MM.1S (cell line): ENCODE results near the gene PRKCG.
"Not testable (repeated sequence)": the region's sequence is repeated elsewhere in the genome, so short reads cannot be mapped to it uniquely, and the experiment has no call there.

Experiments used
- DNase-seq: peaks from one replicate; pipeline ENCODE4 v3.0.0-alpha.2; 2015
- H2AFZ ChIP-seq: fragments of 300-600 bp; sonication (generic); 2 replicates; pipeline ENCODE4 v1.6.0; 2016; ENCODE audit warnings: antibody characterized with exemption, low read length
- H3F3A ChIP-seq: fragments of 300-600 bp; sonication (generic); 2 replicates; pipeline ENCODE4 v1.6.1; 2016; ENCODE audit warnings: mild to moderate bottlenecking, antibody characterized with exemption, low read length, moderate library complexity, mixed read lengths; ENCODE audit not compliant: insufficient read depth
- H3K27ac ChIP-seq: fragments of 300-600 bp; sonication (generic); 2 replicates; pipeline ENCODE4 v1.5.1; 2016; ENCODE audit warnings: mild to moderate bottlenecking, low read length
- H3K27me3 ChIP-seq: fragments of 300-600 bp; sonication (generic); replicated peaks from 2 replicates; pipeline ENCODE4 v1.6.0; 2016; ENCODE audit warnings: low read length; ENCODE audit not compliant: insufficient read depth
- H3K36me3 ChIP-seq: fragments of 300-600 bp; sonication (generic); replicated peaks from 2 replicates; pipeline ENCODE4 v1.6.1; 2016; ENCODE audit warnings: mild to moderate bottlenecking, low read length, mixed read lengths; ENCODE audit not compliant: insufficient read depth
- H3K4me1 ChIP-seq: fragments of 300-600 bp; sonication (generic); 2 replicates; pipeline ENCODE4 v1.6.1; 2016; ENCODE audit warnings: low read length, mixed read lengths
- H3K4me2 ChIP-seq: fragments of 300-600 bp; sonication (generic); 2 replicates; pipeline ENCODE4 v1.6.0; 2016; ENCODE audit warnings: low read depth, low read length
- H3K4me3 ChIP-seq: fragments of 300-600 bp; sonication (generic); 2 replicates; pipeline ENCODE4 v1.5.1; 2016; ENCODE audit warnings: low read length, mixed read lengths
- H3K79me2 ChIP-seq: fragments of 300-600 bp; sonication (generic); 2 replicates; pipeline ENCODE4 v1.6.1; 2016; ENCODE audit warnings: mixed run types, low read length, mixed read lengths
- H3K9ac ChIP-seq: fragments of 300-600 bp; sonication (generic); 2 replicates; pipeline ENCODE4 v1.6.1; 2016; ENCODE audit warnings: low read length, mixed read lengths
- H3K9me2 ChIP-seq: fragments of 300-600 bp; sonication (generic); replicated peaks from 2 replicates; pipeline ENCODE4 v1.6.1; 2016; ENCODE audit warnings: mild to moderate bottlenecking, low read length, mixed read lengths; ENCODE audit not compliant: insufficient read depth
- H3K9me3 ChIP-seq: fragments of 300-600 bp; sonication (generic); replicated peaks from 2 replicates; pipeline ENCODE4 v1.6.1; 2016; ENCODE audit warnings: mild to moderate bottlenecking, low read length, mixed read lengths; ENCODE audit not compliant: insufficient read depth
- H4K20me1 ChIP-seq: fragments of 300-600 bp; sonication (generic); 2 replicates; pipeline ENCODE4 v1.6.1; 2016; ENCODE audit warnings: mild to moderate bottlenecking, low read length, moderate library complexity, mixed read lengths; ENCODE audit not compliant: insufficient read depth
- EZH2 ChIP-seq: fragments of 300-600 bp; sonication (generic); optimal IDR thresholded peaks from 2 replicates; pipeline ENCODE3; 2017; ENCODE audit warnings: low read depth, mild to moderate bottlenecking, antibody characterized with exemption, low read length, mixed read lengths
- EZH2phosphoT487 ChIP-seq: fragments of 300-600 bp; sonication (generic); IDR thresholded peaks from 2 replicates; pipeline ENCODE4 v1.6.1; 2018; ENCODE audit warnings: antibody characterized with exemption, low read length
- TF ChIP-seq, protein P1 (sequence below): fragments of 300-600 bp; sonication (generic); IDR thresholded peaks from 2 replicates; pipeline ENCODE4 v1.5.1; 2016; ENCODE audit warnings: antibody characterized with exemption, low read length, mixed read lengths

Gene PRKCG

DNA sequence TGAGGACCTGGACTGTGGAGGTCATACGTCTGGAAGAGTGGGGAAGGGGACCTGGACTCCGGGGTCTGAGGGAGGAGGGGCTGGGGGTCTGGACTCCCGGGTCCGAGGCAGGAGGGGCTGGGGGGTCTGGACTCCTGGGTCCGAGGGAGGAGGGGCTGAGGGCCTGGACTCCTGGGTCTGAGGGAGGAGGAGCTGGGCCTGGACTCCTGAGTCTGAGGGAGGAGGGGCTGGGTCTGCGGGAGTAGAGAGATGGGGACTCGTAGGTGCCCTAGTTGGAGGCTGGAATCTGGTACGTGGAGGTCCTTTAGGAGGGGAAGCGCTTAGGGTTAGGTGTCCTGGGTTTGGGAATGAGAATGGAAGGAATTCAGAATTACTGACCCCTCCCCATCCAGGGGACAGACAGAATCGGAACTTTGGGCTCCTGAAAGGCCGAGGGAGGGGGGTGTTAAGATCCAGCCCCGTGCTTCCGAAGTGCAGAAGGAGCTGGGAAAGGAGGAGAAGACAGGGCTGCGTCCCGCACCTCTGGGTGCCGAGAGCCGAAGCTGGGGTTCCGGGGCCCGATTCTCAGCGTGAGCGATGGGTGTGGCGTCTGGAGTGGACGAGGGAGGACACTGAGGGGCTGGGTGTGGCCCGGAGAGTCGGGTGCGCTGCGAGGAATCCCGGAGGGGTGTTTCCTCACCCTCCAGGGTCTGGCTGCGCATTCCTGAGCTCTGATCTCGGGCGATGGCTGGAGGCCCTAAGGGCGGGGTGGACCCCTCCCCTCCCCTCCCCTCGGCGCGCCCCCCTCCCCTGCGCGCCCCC is 13.7 kb upstream of the PRKCG start:
- Histone ChIP-seq H3K36me3 (no peaks in the 10 kb centered on the region), H3K4me2 (no peak overlapping the region), H3K79me2 (no peaks in the 10 kb centered on the region), H3F3A (no peaks in the 10 kb centered on the region), H4K20me1 (no peaks in the 10 kb centered on the region), H3K9ac (no peak overlapping the region), H3K27me3 (0 out of 2 replicates have a peak, but pooled peaks cover 5% of the 10 kb centered on the region), H3K9me3 (no peaks in the 10 kb centered on the region), H3K9me2 (no peaks in the 10 kb centered on the region), H3K4me1 (no peaks in the 10 kb centered on the region), H3K27ac (no peak overlapping the region), H3K4me3 (no peak overlapping the region), H2AFZ (no peak overlapping the region)
- no peak for DNase-seq
- TF ChIP-seq, protein P1, sequence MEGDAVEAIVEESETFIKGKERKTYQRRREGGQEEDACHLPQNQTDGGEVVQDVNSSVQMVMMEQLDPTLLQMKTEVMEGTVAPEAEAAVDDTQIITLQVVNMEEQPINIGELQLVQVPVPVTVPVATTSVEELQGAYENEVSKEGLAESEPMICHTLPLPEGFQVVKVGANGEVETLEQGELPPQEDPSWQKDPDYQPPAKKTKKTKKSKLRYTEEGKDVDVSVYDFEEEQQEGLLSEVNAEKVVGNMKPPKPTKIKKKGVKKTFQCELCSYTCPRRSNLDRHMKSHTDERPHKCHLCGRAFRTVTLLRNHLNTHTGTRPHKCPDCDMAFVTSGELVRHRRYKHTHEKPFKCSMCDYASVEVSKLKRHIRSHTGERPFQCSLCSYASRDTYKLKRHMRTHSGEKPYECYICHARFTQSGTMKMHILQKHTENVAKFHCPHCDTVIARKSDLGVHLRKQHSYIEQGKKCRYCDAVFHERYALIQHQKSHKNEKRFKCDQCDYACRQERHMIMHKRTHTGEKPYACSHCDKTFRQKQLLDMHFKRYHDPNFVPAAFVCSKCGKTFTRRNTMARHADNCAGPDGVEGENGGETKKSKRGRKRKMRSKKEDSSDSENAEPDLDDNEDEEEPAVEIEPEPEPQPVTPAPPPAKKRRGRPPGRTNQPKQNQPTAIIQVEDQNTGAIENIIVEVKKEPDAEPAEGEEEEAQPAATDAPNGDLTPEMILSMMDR: no peak
- TF ChIP-seq EZH2phosphoT487 (no peak), EZH2 (no peak)

GRCh38 chr19:53868892-53869804 is 12.8 kb upstream of the PRKCG start:
- TF ChIP-seq EZH2phosphoT487 (no peak), EZH2 (no peak)
- TF ChIP-seq, protein P1: no peak
- no peak overlapping the region for H3K27ac ChIP-seq
- H3K36me3 ChIP-seq: no peaks in the 10 kb centered on the region
- no peaks in the 10 kb centered on the region for H3K9me3 ChIP-seq
- H3K9ac ChIP-seq: no peak overlapping the region
- no peak overlapping the region for H3K4me3 ChIP-seq
- H3K4me1 ChIP-seq: no peaks in the 10 kb centered on the region
- H3K4me2 ChIP-seq: no peak overlapping the region
- H3K27me3 ChIP-seq: 0 out of 2 replicates have a peak, but pooled peaks cover 5% of the 10 kb centered on the region
- no peaks in the 10 kb centered on the region for H3F3A ChIP-seq
- H4K20me1 ChIP-seq: no peaks in the 10 kb centered on the region
- no peaks in the 10 kb centered on the region for H3K79me2 ChIP-seq
- DNase-seq: no peak
- no peak overlapping the region for H2AFZ ChIP-seq
- H3K9me2 ChIP-seq: no peaks in the 10 kb centered on the region

GRCh38 chr19:53869805-53870484 is 12.1 kb upstream of the PRKCG start:
- H3K27ac ChIP-seq, H3K4me1 ChIP-seq, H3K4me2 ChIP-seq, H3K27me3 ChIP-seq, DNase-seq, H2AFZ ChIP-seq, H3K9me3 ChIP-seq, H3F3A ChIP-seq, H3K36me3 ChIP-seq, H4K20me1 ChIP-seq, H3K9ac ChIP-seq, H3K79me2 ChIP-seq, H3K4me3 ChIP-seq, H3K9me2 ChIP-seq: not testable (repeated sequence)
